Skeletal muscle satellite cell (primary cell): ENCODE measurements around the gene SLC27A5.
A peak's percentile ranks its signal among the peaks of the same experiment; 100 is the strongest.
"Not testable (repeated sequence)": the region's sequence is repeated elsewhere in the genome, so short reads cannot be mapped to it uniquely, and the experiment has no call there.

ENCODE experiments used
- H3K27me3 ChIP-seq: 2 replicates; pipeline ENCODE4 v1.7.0; 2013; ENCODE audit warnings: low read length; ENCODE audit not compliant: control insufficient read depth, insufficient read depth
- H3K36me3 ChIP-seq: 2 replicates; pipeline ENCODE4 v1.7.0; 2013; ENCODE audit warnings: mild to moderate bottlenecking, control low read depth, low read length; ENCODE audit not compliant: insufficient read depth
- H3K4me1 ChIP-seq: 2 replicates; pipeline ENCODE4 v1.7.0; 2013; ENCODE audit warnings: low read length; ENCODE audit not compliant: control insufficient read depth, insufficient read depth
- H3K4me2 ChIP-seq: 2 replicates; pipeline ENCODE4 v1.7.0; 2013; ENCODE audit warnings: mild to moderate bottlenecking, low read length
- H3K4me3 ChIP-seq: 2 replicates; pipeline ENCODE4 v1.7.0; 2013; ENCODE audit warnings: low read length
- H3K9ac ChIP-seq: 2 replicates; pipeline ENCODE4 v1.7.0; 2013; ENCODE audit warnings: mild to moderate bottlenecking, low read depth, low read length, moderate library complexity
- H3K9me3 ChIP-seq: replicated peaks from 2 replicates; pipeline ENCODE4 v1.7.0; 2013; ENCODE audit warnings: mild to moderate bottlenecking, control low read depth, low read length

SLC27A5 gene

DNA sequence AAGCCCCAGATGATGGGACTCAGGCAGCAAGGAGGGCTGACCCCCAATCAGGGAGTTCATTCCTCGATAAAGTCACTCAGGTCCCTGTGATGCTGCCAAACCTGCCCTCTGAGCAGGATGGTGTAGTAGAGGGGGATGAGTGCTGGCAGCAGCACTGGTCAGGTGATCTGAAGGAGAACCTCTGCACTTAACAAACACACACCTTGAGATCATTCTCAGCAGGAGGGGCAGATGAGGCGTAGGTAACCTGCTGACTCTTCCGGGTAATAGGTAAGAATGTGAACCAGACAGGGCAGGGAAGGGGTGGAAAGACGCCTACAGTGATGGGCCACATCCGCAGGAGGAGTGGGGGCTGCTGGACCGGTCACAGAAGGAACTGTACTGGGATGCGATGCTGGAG, 32.5 kb downstream of the SLC27A5 start:
- Histone ChIP-seq H3K4me1 (peaks cover 19% of the 10 kb centered on the region), H3K4me2 (no peak overlapping the region), H3K4me3 (no peak overlapping the region), H3K9ac (no peak overlapping the region), H3K9me3 (no peaks in the 10 kb centered on the region), H3K36me3 (peaks cover 12% of the 10 kb centered on the region), H3K27me3 (no peaks in the 10 kb centered on the region)

DNA sequence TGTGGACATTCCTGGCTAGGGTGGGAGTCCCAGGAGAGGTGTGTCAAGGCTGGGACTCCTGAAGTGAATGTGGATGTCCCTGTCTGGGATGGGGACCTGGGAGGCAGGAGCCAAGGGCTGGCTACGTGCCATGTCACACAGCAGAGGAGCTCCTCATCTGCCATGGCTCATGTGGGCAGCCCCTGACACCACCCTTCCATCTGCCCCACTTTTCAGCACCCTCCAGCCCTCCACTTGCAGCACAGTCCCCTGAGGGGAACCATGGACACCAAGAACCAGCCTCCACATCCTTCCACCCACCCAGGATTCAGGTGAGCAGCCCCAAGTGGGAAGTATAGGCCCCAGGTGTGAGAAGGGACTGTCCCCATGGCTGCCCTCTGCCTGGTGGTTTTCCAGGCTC, 33.9 kb downstream of the SLC27A5 start:
- Histone ChIP-seq H3K9ac (no peak overlapping the region), H3K4me1 (peaks cover 19% of the 10 kb centered on the region), H3K27me3 (no peaks in the 10 kb centered on the region), H3K36me3 (peaks cover 21% of the 10 kb centered on the region), H3K4me3 (no peak overlapping the region), H3K9me3 (no peaks in the 10 kb centered on the region), H3K4me2 (no peak overlapping the region)

DNA sequence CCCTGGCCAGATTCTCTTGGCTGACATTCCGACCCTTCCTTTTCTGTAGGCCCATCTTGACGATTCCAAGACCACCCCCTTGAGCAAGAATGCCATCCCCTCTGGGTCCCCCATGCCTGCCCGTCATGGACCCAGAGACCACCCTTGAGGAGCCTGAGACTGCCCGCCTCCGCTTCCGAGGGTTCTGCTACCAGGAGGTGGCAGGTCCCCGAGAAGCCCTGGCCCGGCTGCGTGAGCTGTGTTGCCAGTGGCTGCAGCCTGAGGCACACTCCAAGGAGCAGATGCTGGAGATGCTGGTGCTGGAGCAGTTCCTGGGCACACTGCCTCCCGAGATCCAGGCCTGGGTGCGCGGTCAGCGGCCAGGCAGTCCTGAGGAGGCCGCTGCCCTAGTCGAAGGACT, 34.7 kb downstream of the SLC27A5 start:
- no peaks in the 10 kb centered on the region for H3K27me3 ChIP-seq
- H3K36me3 ChIP-seq: peaks cover 28% of the 10 kb centered on the region
- H3K4me3 ChIP-seq: peak overlapping the region; percentile 78
- peaks cover 19% of the 10 kb centered on the region for H3K4me1 ChIP-seq
- H3K9me3 ChIP-seq: no peaks in the 10 kb centered on the region
- H3K4me2 ChIP-seq: peak overlapping the region; percentile 90
- peak overlapping the region; percentile 81 for H3K9ac ChIP-seq

DNA sequence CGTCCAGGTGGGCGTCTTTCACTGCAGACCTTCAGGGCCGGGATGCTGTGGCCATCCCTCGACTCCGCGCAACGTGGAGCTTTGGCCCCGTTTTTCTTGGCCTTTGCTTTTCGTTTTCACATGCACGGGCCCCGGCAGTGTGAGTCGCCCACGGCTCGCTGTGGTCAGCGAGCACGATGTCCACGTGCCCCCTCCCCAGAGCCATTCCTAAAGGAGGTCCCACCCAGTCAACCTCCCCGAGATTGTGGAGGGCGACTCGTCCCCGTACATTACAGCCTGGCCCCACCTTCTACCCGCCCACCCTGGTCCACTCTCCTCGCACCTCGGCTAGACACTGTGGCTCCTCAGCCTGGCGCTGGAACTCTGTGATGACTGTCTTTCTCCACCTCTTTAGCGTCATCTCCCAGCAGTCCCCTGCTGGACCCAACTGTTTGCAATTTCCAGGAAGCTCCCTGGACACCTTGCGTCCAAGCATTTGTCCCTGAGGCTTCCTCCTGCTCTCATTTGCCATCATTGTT, 35.2 kb downstream of the SLC27A5 start:
- no peaks in the 10 kb centered on the region for H3K27me3 ChIP-seq
- H3K9me3 ChIP-seq: no peaks in the 10 kb centered on the region
- peaks cover 34% of the 10 kb centered on the region for H3K36me3 ChIP-seq
- peak overlapping the region; percentile 78 for H3K4me3 ChIP-seq
- peak overlapping the region; percentile 90 for H3K4me2 ChIP-seq
- H3K4me1 ChIP-seq: peaks cover 19% of the 10 kb centered on the region
- H3K9ac ChIP-seq: peak overlapping the region; percentile 81

DNA sequence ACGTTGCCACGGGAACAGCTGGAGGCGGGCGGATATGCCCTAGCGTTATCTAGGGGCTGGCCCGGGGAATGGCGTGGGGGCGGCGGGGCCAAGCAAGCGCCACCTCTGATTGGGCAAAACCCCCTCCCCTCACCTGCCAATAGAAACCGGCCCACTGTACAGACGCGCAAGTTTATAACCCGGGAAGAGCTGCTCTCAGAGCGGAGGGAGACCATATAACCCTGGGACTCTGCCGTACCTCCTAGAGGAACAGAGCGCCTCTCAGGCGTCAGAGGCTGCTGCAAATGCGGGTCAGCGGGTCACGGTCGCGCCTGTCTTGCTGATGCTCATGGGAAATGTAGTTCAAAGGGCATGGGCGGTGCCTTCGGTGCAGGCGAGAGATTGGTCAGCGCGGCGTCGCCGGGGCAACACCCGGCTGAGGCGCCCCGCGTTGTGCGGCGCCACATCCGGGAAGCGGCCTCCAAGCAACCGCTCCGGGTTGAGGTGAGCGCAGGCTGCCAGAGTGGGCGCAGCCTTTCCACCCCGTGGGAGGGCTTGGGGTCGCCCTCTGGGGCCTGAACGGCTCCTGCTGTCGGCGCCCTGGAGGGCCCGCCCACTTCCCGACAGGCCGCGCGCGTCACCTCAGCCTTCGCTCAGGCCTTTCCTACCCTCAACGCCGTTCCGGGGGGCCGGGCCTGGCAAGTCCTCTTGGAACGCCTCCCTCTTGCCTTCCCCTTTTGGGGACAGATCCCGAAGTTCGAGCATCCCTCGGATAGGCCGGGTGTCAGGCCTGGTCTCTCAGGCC, 35.9 kb downstream of the SLC27A5 start, which contains the start of gene ZNF446:
ZNF446 (plus strand) TSS at position 639 of the 784 bp plus-strand sequence. CDS start 867 bp downstream, outside the sequence.
- H3K4me1 ChIP-seq: peaks cover 19% of the 10 kb centered on the region
- peaks cover 31% of the 10 kb centered on the region for H3K36me3 ChIP-seq
- H3K27me3 ChIP-seq: no peaks in the 10 kb centered on the region
- peak within 1 kb of the TSS; percentile 78 for H3K4me3 ChIP-seq
- peak within 1 kb of the TSS; percentile 81 for H3K9ac ChIP-seq
- peak within 1 kb of the TSS; percentile 90 for H3K4me2 ChIP-seq
- H3K9me3 ChIP-seq: no peaks in the 10 kb centered on the region

DNA sequence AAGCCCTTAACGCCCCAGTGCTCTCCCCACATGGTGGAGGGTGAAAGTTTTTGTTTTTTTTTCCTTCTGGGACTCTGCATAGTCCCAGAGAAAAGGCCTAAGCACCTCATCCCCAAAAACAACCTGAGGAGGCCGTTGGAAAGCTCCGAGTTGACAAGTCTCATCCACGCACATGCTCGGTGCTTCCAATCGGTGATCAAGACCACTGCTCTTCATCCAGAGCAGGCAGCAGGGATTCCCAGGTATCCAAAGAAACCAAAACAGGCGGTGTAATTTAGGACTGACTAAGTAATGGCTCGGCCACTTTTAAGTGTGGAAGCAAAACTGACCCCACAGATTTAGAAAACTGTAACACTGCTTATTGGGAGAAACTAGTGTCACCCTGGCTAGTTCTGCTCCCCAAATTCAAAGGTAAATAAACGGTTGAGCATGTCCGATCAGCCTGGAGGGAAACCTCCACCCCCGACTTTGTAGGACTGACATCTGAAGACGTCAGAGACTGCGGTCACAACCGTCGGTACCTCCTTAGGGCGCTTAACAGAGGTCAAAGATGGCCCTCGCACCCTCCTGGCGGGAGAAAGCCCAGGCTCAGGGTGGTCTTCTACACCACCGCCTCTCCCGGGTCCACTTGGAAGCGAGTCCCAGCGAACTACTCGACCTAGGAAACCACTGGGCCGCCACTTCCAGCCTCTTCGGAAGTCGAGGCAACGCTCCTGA, 36.6 kb downstream of the SLC27A5 start:
- Histone ChIP-seq H3K4me2 (peak overlapping the region; percentile 90), H3K9ac (peak overlapping the region; percentile 81), H3K9me3 (no peaks in the 10 kb centered on the region), H3K4me3 (peak overlapping the region; percentile 78), H3K27me3 (no peaks in the 10 kb centered on the region), H3K4me1 (peaks cover 19% of the 10 kb centered on the region), H3K36me3 (peaks cover 28% of the 10 kb centered on the region)

DNA sequence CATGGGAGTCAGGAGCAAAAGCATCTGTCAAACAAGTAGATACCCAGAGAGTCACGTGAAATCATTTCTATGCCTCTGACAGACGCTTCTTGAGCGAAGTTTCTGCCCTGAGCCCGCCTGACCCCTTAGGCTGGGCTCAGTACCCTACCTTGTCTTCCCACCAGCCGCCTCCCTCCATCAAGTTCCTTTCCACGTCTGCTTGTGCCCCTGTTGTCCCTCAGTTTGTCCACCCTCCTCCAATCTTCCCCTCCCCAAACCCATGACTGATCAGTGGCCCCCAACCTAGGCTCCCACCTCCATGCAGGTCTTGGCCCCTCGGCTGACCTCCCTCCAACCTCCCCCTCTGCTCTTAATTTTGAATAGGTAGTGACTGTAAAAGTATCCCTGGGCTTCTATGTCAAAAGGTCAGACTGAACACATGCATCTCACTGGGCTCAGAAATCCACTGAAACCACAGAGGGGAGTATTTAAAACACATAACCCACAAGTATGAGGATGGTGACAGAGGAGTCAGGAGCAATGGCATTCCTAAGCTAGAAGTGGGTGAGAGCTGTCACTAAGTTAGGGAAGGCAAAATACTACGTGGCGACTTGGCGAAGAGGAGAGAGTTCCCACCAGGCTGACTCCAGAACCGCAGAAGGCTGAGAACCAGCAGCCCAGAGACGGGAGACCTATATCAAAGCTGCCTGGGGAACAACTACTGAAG, 37.3 kb downstream of the SLC27A5 start:
- H3K4me3 ChIP-seq: no peak overlapping the region

DNA sequence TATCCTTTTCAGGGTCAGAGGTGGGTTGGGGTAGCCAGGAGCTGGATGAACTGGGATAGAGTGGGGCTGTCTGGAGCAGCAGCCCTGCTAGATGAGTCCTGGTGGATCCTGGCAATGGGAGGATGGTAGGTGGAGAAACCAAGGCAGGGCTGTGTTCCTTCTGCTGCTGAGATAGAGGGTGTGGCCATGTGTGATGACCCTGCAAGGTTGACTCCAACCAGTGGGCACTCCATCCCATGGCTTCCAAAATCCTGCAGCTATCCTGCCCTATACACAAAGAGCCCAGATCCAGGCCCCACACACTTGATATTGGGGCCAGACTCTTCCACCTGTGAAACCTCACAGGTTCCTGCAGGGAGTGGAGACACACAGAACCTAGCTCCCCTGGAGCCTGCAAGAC, 38.0 kb downstream of the SLC27A5 start:
- Histone ChIP-seq H3K4me2 (no peak overlapping the region), H3K4me1 (peaks cover 19% of the 10 kb centered on the region), H3K36me3 (peaks cover 32% of the 10 kb centered on the region), H3K27me3 (no peaks in the 10 kb centered on the region), H3K4me3 (no peak overlapping the region), H3K9ac (no peak overlapping the region), H3K9me3 (no peaks in the 10 kb centered on the region)

More for the DNA sequence above, 37.3 kb downstream of the SLC27A5 start:
- no peak overlapping the region for H3K9ac ChIP-seq
- peaks cover 31% of the 10 kb centered on the region for H3K36me3 ChIP-seq
- peak overlapping the region; percentile 90 for H3K4me2 ChIP-seq
- H3K27me3 ChIP-seq: no peaks in the 10 kb centered on the region
- H3K9me3 ChIP-seq: no peaks in the 10 kb centered on the region
- peaks cover 19% of the 10 kb centered on the region for H3K4me1 ChIP-seq

DNA sequence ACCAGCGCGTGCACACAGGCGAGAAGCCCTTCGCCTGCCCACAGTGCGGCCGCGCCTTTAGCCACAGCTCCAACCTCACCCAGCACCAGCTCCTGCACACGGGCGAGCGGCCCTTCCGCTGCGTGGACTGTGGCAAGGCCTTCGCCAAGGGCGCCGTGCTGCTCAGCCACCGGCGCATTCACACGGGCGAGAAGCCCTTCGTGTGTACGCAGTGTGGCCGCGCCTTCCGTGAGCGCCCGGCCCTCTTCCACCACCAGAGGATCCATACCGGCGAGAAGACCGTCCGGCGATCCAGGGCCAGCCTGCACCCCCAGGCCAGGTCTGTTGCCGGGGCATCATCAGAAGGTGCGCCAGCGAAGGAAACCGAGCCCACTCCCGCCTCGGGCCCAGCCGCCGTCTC, 40.1 kb downstream of the SLC27A5 start:
- Histone ChIP-seq H3K27me3 (no peaks in the 10 kb centered on the region), H3K36me3 (peaks cover 29% of the 10 kb centered on the region), H3K4me2 (no peak overlapping the region), H3K9ac (no peak overlapping the region), H3K4me1 (peaks cover 22% of the 10 kb centered on the region), H3K4me3 (no peak overlapping the region), H3K9me3 (no peaks in the 10 kb centered on the region)

DNA sequence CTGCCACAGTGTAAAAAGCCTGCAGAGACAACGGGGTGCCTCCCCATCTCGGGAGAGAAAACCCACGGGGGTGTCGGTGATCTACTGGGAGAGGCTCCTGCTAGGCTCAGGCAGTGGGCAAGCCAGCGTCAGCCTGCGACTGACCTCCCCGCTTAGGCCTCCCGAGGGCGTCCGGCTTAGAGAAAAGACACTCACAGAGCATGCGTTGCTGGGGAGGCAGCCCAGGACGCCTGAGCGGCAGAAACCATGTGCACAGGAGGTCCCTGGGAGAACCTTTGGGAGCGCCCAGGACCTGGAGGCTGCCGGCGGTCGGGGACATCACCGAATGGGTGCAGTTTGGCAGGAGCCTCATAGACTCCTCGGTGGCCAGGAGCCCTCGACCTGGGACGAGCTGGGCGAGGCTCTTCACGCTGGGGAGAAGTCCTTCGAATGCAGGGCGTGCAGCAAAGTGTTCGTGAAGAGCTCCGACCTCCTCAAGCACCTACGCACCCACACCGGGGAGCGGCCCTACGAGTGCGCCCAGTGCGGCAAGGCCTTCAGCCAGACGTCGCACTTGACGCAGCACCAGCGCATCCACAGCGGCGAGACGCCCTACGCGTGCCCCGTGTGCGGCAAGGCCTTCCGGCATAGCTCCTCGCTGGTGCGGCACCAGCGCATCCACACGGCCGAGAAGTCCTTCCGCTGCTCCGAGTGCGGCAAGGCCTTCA, 40.8 kb downstream of the SLC27A5 start:
- not testable (repeated sequence) for H3K27me3 ChIP-seq, H3K9ac ChIP-seq, H3K4me3 ChIP-seq, H3K9me3 ChIP-seq, H3K4me2 ChIP-seq
- Histone ChIP-seq H3K36me3 (peaks cover 29% of the 10 kb centered on the region), H3K4me1 (peaks cover 22% of the 10 kb centered on the region)
